Keratinocyte (primary cell): ENCODE data around the gene CHRNG. TPM values are rescaled to one million over a fixed set of nuclear protein-coding genes. Genes with fewer than 3 reads are reported as not detected.

Experiments
- DNase-seq: peaks from one replicate; pipeline ENCODE4 v3.0.0-alpha.2; 2011; ENCODE audit warnings: low read depth, missing footprints, low spot score
- FAIRE-seq: peaks from 2 replicates; lab custom pipeline; 2011; peaks lifted over from hg19 to GRCh38; lab: Jason Lieb, UNC
- H2AFZ ChIP-seq: 2 replicates; pipeline ENCODE4 v1.6.0; 2012; ENCODE audit warnings: low read length, control low read depth, inconsistent platforms; ENCODE audit not compliant: control insufficient read depth
- H3K27ac ChIP-seq: 2 replicates; pipeline ENCODE4 v1.5.1; 2011; ENCODE audit warnings: low read length; ENCODE audit not compliant: control insufficient read depth, insufficient read depth
- H3K27me3 ChIP-seq: 3 replicates; pipeline ENCODE4 v1.6.0; 2011; ENCODE audit warnings: low read length; ENCODE audit not compliant: control insufficient read depth, insufficient read depth; ENCODE audit errors: extremely low read depth
- H3K36me3 ChIP-seq, 2 experiments: 2 replicates in 1 of 2; 3 replicates in 1 of 2; pipeline ENCODE4 v1.5.1; 2011; ENCODE audit warnings: low read length in 2 of 2, mild to moderate bottlenecking in 1 of 2; ENCODE audit not compliant: control insufficient read depth in 2 of 2, insufficient read depth in 2 of 2; ENCODE audit errors: extremely low read depth in 1 of 2
- H3K4me1 ChIP-seq: 3 replicates; pipeline ENCODE4 v1.5.1; 2011; ENCODE audit warnings: low read length; ENCODE audit not compliant: control insufficient read depth, insufficient read depth; ENCODE audit errors: extremely low read depth
- H3K4me2 ChIP-seq: 3 replicates; pipeline ENCODE4 v1.6.0; 2011; ENCODE audit warnings: low read depth, low read length; ENCODE audit not compliant: control insufficient read depth, insufficient read depth; ENCODE audit errors: extremely low read depth
- H3K4me3 ChIP-seq, 3 experiments: fragments of 200-600 bp in 1 of 3; sonication (generic) in 1 of 3; 2 replicates in 2 of 3; 3 replicates in 1 of 3; pipeline ENCODE4 v1.5.1; 2011 to 2016; ENCODE audit warnings: low read length in 3 of 3, mild to moderate bottlenecking in 3 of 3, control low read depth in 2 of 3, inconsistent platforms in 1 of 3, low read depth in 1 of 3, mixed read lengths in 1 of 3, mixed run types in 1 of 3, moderate library complexity in 1 of 3; ENCODE audit not compliant: control insufficient read depth in 2 of 3, insufficient read depth in 2 of 3; ENCODE audit errors: extremely low read depth in 1 of 3
- H3K79me2 ChIP-seq: 2 replicates; pipeline ENCODE4 v1.6.0; 2012; ENCODE audit warnings: low read length; ENCODE audit not compliant: control insufficient read depth, insufficient read depth
- H3K9ac ChIP-seq: 3 replicates; pipeline ENCODE4 v1.6.0; 2011; ENCODE audit warnings: low read length; ENCODE audit not compliant: control insufficient read depth, insufficient read depth; ENCODE audit errors: extremely low read depth
- H3K9me1 ChIP-seq: 3 replicates; pipeline ENCODE4 v1.6.0; 2011; ENCODE audit warnings: low read length; ENCODE audit not compliant: control insufficient read depth, insufficient read depth; ENCODE audit errors: extremely low read depth
- H3K9me3 ChIP-seq: 2 replicates; pipeline ENCODE4 v1.5.1; 2012; ENCODE audit warnings: low read depth, low read length; ENCODE audit not compliant: control insufficient read depth
- H4K20me1 ChIP-seq: 3 replicates; pipeline ENCODE4 v1.6.0; 2011; ENCODE audit warnings: low read length; ENCODE audit not compliant: control insufficient read depth, insufficient read depth; ENCODE audit errors: extremely low read depth
- EZH2 ChIP-seq: IDR thresholded peaks from one replicate; pipeline ENCODE4 v1.6.1; 2012; ENCODE audit warnings: inconsistent platforms, mild to moderate bottlenecking, low read length, moderate library complexity
- dilution Hi-C: fragments of 300-500 bp; cut with MboI; formaldehyde crosslinking; loops from one replicate; pipeline ENCODE4 v1.7.0; 2020; ENCODE audit warnings: low sequenced_read_pairs; ENCODE audit not compliant: extremely low pct_ligation_motif_present
- polyA plus RNA-seq, 5 experiments: library from polyadenylated mRNA; depleted of rRNA in 3 of 5; stranded (reverse) in 3 of 5; stranded (forward) in 1 of 5; unstranded in 1 of 5; fragments of >200 nt; gene quantifications; 1 replicate in 1 of 5; 2 replicates in 3 of 5; 3 replicates in 1 of 5; pipeline versions ENCODE4 v1.2.1 to v1.2.3, GENCODE V29; 2011 to 2012; ENCODE audit warnings: missing spikeins in 2 of 5, low read depth in 1 of 5, low replicate concordance in 1 of 5
- TF ChIP-seq, protein P1 (sequence below), 3 experiments: IDR thresholded peaks in 1 of 3; conservative IDR thresholded peaks in 1 of 3; optimal IDR thresholded peaks in 1 of 3; 2 replicates in 2 of 3; 3 replicates in 1 of 3; pipeline versions ENCODE3 to v1.5.1; 2011; ENCODE audit warnings: low read length in 3 of 3, mild to moderate bottlenecking in 3 of 3, moderate library complexity in 2 of 3, control low read depth in 1 of 3, inconsistent platforms in 1 of 3; ENCODE audit not compliant: insufficient read depth in 2 of 3; ENCODE audit errors: extremely low read depth in 1 of 3

The CHRNG gene
- polyA plus RNA-seq, 1 donor (not counting 4 experiments of a cell fraction or from before 2014, with no cell fraction given): not detected

DNA sequence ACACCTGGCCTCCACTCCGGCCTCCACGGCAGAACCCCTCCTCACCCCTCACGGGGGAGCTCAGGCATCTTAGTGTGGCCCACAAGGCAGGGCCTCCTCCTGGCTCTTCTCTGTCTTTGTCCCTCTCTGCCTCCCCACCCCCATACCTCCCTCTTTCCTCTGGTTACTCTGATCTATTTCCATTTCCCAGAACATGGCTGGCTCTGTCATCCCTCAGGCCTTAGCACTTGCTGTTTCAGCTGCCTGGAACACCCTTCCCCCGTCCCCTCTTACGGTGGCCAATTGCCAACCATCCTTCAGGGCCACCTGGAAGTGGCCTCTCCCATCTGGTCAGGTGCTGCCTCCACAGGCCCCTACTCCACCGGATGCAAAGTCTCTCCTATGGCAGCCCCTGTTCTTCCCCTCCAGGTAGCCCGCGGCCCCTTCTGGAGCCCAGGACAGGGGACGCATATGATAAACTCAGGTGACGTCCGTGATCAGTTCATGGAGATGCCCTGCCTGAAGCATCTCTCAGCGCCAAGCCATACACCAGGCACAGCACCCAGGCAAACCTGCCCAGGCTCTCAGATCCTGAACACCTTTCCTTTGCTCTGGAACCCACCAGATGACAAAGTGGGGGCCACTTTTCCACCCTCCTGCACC, 48.2 kb upstream of the CHRNG start:
- DNase-seq (no peak), FAIRE-seq (no peak)
- Histone ChIP-seq H3K9me3 (no peaks in the 10 kb centered on the region), H2AFZ (no peak overlapping the region), H3K4me2 (no peak overlapping the region), H4K20me1 (no peaks in the 10 kb centered on the region), H3K9me1 (no peaks in the 10 kb centered on the region), H3K36me3 (no peaks in the 10 kb centered on the region), H3K27ac (no peak overlapping the region), H3K79me2 (no peaks in the 10 kb centered on the region), H3K27me3 (peaks cover 33% of the 10 kb centered on the region), H3K4me3 (no peak overlapping the region), H3K4me1 (no peaks in the 10 kb centered on the region), H3K9ac (no peak overlapping the region)
- TF ChIP-seq, protein P1, sequence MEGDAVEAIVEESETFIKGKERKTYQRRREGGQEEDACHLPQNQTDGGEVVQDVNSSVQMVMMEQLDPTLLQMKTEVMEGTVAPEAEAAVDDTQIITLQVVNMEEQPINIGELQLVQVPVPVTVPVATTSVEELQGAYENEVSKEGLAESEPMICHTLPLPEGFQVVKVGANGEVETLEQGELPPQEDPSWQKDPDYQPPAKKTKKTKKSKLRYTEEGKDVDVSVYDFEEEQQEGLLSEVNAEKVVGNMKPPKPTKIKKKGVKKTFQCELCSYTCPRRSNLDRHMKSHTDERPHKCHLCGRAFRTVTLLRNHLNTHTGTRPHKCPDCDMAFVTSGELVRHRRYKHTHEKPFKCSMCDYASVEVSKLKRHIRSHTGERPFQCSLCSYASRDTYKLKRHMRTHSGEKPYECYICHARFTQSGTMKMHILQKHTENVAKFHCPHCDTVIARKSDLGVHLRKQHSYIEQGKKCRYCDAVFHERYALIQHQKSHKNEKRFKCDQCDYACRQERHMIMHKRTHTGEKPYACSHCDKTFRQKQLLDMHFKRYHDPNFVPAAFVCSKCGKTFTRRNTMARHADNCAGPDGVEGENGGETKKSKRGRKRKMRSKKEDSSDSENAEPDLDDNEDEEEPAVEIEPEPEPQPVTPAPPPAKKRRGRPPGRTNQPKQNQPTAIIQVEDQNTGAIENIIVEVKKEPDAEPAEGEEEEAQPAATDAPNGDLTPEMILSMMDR (optimal IDR thresholded peaks at IDR 0.05 in 1 of 3, IDR thresholded peaks at IDR 0.05 in 1 of 3, conservative IDR thresholded peaks at IDR 0.05 in 1 of 3; ENCODE audit: extremely low read depth in 1 of 3, insufficient read depth in 2 of 3, low read length in 3 of 3): no peak
- TF ChIP-seq EZH2: no peak
- dilution Hi-C loops: no loop called here

DNA sequence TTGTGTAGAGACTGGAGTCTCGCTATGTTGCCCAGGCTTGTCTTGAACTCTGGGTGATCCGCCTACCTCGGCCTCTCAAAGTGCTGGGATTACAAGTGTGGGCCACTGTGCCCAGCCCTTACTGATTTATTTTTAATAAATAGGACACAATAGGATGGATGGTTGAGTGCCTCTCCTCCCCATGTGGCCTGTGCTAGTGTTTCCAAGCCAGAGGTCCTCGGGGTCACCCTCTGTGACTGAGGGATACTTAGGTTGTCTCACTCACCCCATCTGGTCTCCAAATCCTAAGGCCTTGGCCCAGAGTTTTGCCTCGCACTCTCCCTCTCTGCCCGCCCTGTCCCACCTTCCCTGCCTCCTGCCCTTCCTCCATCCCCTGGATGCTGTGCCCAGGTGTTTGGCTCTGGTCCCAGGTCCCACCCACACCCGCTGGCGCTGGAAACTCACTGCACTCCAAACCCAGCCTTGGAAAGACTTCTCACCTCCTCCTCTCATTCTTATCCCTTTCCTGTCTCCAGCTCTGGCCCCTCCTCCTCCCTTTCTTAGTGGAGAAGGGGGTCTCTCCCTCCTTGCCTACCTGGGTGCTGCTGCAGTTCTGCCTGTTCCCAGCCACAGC, 47.1 kb upstream of the CHRNG start:
- H4K20me1 ChIP-seq: no peaks in the 10 kb centered on the region
- peaks cover 23% of the 10 kb centered on the region for H3K27me3 ChIP-seq
- DNase-seq: no peak
- H2AFZ ChIP-seq: no peak overlapping the region
- H3K4me3 ChIP-seq: no peak overlapping the region
- no peak overlapping the region for H3K9ac ChIP-seq
- FAIRE-seq: no peak
- H3K9me3 ChIP-seq: no peaks in the 10 kb centered on the region
- dilution Hi-C loops: no loop called here
- no peak overlapping the region for H3K27ac ChIP-seq
- TF ChIP-seq, protein P1 (optimal IDR thresholded peaks at IDR 0.05 in 1 of 3, IDR thresholded peaks at IDR 0.05 in 1 of 3, conservative IDR thresholded peaks at IDR 0.05 in 1 of 3; ENCODE audit: extremely low read depth in 1 of 3, insufficient read depth in 2 of 3, low read length in 3 of 3): no peak
- no peak for TF ChIP-seq EZH2
- no peaks in the 10 kb centered on the region for H3K4me1 ChIP-seq
- no peak overlapping the region for H3K4me2 ChIP-seq
- H3K79me2 ChIP-seq: no peaks in the 10 kb centered on the region
- H3K36me3 ChIP-seq: no peaks in the 10 kb centered on the region
- H3K9me1 ChIP-seq: no peaks in the 10 kb centered on the region
